DMS79 (cell line): ENCODE results near the gene MIOX.
"Not testable (repeated sequence)": the region's sequence is repeated elsewhere in the genome, so short reads cannot be mapped to it uniquely, and the experiment has no call there.

Experiments
- DNase-seq: peaks from one replicate; lab custom pipeline; 2025; lab: John Stamatoyannopoulos, UW

The MIOX gene

GRCh38 chr22:50529897-50530579 lies 43.4 kb downstream of the MIOX start, which contains the start of gene TYMP:
TYMP (minus strand) TSS chr22:50530012; CDS start chr22:50529709, 303 bp downstream.
- DNase-seq: no peak

GRCh38 chr22:50530580-50530876 lies 43.9 kb downstream of the MIOX start:
- DNase-seq: no peak

- DNase-seq: peak; percentile 36
These were observed 44.4 kb downstream of the MIOX start for GRCh38 chr22:50530877-50531545.

GRCh38 chr22:50531546-50531961 lies 44.9 kb downstream of the MIOX start:
- DNase-seq: no peak

GRCh38 chr22:50531962-50532674 lies 45.5 kb downstream of the MIOX start:
- DNase-seq: no peak

- DNase-seq: no peak
These were observed 46.5 kb downstream of the MIOX start for GRCh38 chr22:50532824-50533796.

- not testable (repeated sequence) for DNase-seq
These were observed 47.4 kb downstream of the MIOX start for GRCh38 chr22:50533856-50534711.

GRCh38 chr22:50535113-50535512 lies 48.5 kb downstream of the MIOX start:
- DNase-seq: no peak

GRCh38 chr22:50536226-50536625 lies 49.6 kb downstream of the MIOX start:
- no peak for DNase-seq

- DNase-seq: no peak
These were observed 51.1 kb downstream of the MIOX start for GRCh38 chr22:50537765-50538164.
